SK-MEL-5 (cell line): ENCODE results near the gene PAAF1. TPM values are rescaled to one million over a fixed set of nuclear protein-coding genes. Genes with fewer than 3 reads are reported as not detected.
A peak's percentile ranks its signal among the peaks of the same experiment; 100 is the strongest.
"Not testable (repeated sequence)": the region's sequence is repeated elsewhere in the genome, so short reads cannot be mapped to it uniquely, and the experiment has no call there.

ENCODE experiments used
- DNase-seq: peaks from one replicate; pipeline ENCODE4 v3.0.0-alpha.2; 2016; ENCODE audit warnings: low read depth, low spot score
- in situ Hi-C: cut with HindIII; loops from 2 replicates; pipeline ENCODE4 v1.10.0; 2016; ENCODE audit warnings: low sequenced_read_pairs, high pct_unique_total_duplicates, low pct_unique_long_range_greater_than_20kb
- total RNA-seq: library from RNA; depleted of rRNA; stranded (reverse); fragments of >200 nt; shearing (Covaris generic); gene quantifications from 2 replicates; pipeline ENCODE4 v1.2.3, GENCODE V29; 2014

Gene PAAF1
- total RNA-seq, 1 experiment from 2014 or later, result 17.7 TPM

DNA sequence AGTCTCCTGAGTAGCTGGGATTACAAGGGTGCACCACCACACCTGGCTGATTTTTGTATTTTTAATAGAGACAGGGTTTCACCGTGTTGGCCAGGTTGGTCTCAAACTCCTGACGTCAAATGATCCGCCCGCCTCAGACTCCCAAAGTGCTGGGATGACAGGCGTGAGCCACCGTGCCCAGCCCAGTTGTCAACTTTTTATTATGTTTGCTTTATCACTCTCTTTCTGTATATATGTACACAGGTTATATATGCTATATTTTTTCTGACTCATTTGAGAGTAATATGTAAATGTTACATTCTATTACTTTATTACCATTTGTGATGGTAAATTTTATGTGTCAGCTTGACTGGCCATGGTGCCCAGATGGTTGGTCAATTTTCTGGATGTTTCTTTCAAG lies 55.2 kb downstream of the PAAF1 start:
- no peak for DNase-seq
- in situ Hi-C loops, result no loop called here

DNA sequence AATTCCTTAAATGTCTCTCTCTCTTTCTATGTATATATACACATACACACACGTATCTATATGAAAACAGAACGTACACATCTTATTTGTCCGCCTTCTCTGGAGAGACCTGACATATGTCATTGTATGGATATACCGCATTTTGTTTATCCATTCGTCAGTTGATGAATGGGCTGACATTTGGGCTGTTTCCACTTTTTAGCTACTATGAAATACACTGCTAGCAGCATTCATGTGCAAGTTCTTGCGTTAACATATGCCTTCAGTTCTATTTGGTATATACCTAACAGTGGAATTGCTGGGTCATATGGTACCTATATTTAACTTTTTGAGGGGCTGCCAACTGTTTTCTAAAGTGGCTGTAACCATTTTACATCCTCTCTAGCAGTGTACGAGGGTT lies 56.0 kb downstream of the PAAF1 start:
- in situ Hi-C loops, result no loop called here

GRCh38 chr11:73936047-73936446 lies 59.2 kb downstream of the PAAF1 start:
- DNase-seq, in situ Hi-C loops: not testable (repeated sequence)

More for the DNA sequence above, 56.0 kb downstream of the PAAF1 start:
- DNase-seq, result no peak

DNA sequence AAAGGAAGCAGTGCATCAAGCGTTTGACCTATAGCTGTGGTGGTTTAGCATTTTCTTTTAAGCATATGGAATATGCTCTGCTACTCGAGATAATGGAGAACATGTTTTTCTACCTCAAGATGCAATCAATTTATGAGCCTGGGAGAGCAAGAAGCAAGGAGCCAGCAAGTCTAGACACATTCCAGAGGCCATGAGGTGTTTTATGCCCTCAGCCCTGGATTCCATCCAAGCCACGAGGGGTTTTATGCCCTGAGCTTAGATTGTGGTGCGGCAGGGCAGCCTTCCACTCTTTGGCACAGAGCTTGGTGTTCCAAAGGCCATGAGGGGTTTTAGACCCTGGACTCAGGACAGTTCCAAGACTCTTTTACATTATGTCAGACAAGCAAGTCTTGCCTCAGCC lies 62.3 kb downstream of the PAAF1 start:
- no peak for DNase-seq
- in situ Hi-C loops, result no loop called here

GRCh38 chr11:73940801-73941570 lies 64.2 kb downstream of the PAAF1 start:
- in situ Hi-C loops, result no loop called here
- no peak for DNase-seq

DNA sequence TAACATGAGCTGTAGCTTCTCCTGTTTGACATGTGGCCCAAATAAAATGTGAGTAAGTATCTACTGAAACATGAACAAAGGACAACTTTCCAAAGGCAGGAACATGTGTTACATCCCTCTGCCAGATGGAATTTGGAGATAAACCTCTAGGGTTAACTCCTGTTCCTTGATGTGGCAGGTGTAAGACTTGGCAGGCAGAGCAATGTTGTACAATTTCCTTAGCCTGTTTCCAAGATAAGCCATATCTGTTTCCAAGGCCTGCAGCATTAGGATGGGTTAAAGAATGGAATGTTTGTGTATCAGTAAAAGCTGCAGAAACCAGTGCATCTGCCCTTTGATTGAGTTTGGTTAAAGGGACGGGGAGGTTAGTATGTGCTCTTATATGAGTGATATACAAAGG lies 65.2 kb downstream of the PAAF1 start:
- in situ Hi-C loops, result no loop called here
- no peak for DNase-seq

DNA sequence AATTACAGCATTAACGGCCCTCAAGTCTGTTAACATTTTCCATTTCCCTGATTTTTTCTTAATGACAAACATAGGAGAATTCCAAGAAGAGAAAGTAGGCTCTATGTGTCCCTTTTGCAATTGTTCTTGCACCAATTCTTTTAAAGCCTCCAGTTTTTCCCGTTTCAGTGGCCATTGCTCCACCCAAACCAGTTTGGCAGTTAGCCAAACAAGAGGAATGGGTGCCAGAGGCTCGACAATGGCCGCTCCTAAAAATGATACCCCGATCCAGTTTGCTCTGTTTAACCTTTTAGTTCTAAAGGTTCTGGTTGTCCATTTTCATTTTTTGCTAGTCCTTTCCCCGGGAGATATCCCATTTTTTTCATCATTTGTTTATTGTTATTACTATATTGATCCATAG lies 67.3 kb downstream of the PAAF1 start:
- in situ Hi-C loops, result no loop called here
- no peak for DNase-seq

DNA sequence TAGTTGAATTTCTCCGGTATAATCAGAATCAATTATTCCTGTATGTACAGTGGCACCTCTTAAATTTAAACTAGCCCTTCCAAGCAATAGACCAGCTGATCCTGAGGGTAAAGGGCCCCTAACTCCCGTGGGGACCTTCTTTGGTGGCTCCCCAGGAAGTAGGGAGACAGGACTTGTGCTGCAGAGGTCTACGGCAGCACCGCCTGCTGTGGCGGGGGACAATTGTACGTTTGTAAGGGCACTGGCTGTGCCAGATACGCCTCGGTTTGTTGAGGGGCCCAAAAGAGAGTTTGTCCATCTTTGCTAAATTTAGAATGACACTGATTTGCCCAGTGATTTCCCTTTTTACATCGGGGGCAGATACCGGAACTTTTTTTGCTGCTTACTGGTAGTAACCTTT lies 68.1 kb downstream of the PAAF1 start:
- in situ Hi-C loops, result no loop called here
- no peak for DNase-seq

DNA sequence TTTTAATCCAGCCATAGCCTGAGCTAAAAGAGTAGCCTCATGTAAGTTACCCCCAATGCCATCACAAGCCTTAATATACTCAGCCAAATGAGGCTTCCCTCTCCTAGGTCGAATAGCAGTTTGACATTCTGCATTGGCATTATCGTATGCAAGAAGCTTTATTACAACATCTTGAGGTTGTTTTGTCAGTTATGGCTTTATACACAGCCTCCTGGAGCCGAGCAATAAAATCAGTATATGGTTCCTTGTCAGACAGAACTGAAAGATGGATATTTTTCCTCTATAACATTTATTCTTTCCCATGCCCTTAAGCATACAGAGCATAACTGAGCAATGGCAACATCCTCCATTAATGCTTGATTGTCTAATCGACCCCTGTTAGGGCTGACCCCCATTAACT lies 68.6 kb downstream of the PAAF1 start:
- DNase-seq, result no peak
- in situ Hi-C loops, result no loop called here

DNA sequence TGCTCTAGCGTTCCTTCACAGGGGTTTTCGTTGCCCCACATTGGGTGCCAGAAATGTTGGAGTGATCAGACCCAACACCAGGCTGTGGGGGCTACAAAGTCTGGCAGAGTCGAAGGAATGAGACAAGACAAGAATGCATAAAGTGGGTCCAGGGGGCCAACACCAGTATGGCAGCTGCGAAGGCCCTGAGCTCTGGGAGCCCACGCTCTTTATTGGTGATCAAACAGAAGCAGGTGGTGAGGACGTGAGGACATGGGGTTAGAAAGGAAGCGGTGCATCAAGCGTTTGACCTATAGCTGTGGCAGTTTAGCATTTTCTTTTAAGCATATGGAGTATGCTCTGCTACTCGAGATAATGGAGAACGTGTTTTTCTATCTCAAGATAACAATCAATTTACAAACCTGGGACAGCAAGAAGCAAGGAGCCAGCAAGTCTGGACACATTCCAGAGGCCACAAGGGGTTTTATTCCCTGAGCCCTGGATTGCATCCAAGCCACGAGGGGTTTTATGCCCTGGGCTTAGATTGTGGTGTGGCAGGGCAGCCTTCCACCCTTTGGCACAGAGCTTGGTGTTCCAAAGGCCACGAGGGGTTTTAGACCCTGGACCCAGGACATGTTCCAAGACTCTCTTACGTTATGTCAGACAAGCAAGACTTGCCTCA lies 70.1 kb downstream of the PAAF1 start:
- in situ Hi-C loops, result no loop called here
- no peak for DNase-seq

DNA sequence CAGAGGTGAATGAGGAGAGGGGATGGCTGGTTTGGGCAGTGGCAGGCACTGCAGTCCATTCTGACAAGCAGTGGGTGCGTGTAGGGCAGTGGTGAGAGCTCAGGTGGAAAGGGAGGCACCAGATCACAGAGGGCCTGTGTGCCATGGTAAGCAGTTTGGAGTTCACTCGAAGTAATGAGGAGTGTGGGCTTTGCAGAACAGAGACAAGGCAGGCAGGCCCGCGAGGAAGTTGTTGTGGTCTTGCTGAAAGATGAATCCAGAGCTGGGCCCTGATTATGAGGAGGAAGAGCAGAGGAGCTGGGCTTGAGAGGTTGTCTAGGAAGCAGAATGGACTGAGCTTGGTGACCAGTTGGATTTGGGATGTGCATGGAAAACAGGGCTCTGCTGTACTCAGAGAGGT lies 72.4 kb downstream of the PAAF1 start:
- in situ Hi-C loops, result no loop called here
- DNase-seq, result no peak

DNA sequence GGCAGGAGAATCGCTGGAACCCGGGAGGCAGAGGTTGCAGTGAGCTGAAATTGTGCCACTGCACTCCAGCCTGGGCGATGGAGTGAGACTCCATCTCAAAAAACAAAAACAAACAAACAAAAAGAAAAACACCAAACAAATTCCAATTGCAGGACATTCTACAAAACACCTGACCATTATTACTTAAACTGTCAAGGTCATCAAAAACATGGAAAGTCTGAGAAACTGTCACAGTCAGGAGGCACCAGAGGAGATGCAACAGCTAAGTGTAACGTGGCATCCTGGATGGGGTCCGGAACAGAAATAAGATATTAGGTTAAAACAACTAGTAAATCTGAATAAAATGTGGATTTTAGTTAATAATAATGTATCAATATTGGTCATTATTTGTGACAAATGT lies 73.1 kb downstream of the PAAF1 start:
- DNase-seq, result no peak
- in situ Hi-C loops, result no loop called here

- DNase-seq, result peak; percentile 87
- in situ Hi-C loops, result no loop called here
These were observed 74.3 kb downstream of the PAAF1 start, which contains the start of gene DNAJB13 for GRCh38 chr11:73950869-73951710. Gene DNAJB13, plus strand, starts transcription at chr11:73951026. Its CDS starts 44 bp downstream, at chr11:73951070.

GRCh38 chr11:73951797-73952196 lies 75.0 kb downstream of the PAAF1 start:
- DNase-seq, result no peak
- in situ Hi-C loops, result no loop called here

DNA sequence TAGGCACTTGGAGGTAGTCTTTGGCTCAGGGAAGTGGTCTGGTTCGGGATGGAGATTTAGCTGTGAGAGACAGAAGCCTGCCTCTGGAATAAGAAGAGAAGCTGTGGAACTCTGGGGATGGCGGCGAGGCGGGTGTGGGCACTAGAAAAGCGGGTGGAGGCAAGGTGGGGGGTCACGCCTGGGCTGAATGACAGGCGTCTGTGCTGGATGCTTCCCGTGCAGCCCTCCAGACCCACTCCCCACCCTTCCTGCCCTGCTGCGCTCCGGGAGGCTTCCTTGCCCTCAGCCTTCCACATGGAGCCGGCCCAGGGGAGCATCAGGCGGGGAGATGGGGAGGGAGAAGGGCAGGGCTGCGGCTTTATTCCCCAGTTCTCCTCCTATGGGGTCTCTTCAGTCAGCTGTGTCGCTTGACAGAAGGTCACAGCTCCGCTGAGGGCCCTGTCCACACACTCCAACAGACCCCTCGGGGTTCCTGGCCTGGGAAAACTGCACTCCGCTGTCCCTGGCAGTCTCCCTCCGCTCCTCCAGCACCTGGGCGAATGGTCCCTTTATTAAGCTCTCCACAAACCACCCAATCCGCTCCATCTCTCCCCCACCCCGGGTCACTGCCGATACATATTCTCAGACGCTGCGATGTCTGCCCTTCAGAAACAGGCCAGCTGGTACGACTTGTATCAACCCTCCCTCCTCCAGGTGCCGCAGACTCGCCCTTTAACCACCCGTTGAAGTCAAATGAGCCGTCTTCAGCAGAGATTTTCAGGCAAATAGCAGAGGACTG lies 80.3 kb downstream of the PAAF1 start:
- no peak for DNase-seq
- in situ Hi-C loops, result no loop called here

DNA sequence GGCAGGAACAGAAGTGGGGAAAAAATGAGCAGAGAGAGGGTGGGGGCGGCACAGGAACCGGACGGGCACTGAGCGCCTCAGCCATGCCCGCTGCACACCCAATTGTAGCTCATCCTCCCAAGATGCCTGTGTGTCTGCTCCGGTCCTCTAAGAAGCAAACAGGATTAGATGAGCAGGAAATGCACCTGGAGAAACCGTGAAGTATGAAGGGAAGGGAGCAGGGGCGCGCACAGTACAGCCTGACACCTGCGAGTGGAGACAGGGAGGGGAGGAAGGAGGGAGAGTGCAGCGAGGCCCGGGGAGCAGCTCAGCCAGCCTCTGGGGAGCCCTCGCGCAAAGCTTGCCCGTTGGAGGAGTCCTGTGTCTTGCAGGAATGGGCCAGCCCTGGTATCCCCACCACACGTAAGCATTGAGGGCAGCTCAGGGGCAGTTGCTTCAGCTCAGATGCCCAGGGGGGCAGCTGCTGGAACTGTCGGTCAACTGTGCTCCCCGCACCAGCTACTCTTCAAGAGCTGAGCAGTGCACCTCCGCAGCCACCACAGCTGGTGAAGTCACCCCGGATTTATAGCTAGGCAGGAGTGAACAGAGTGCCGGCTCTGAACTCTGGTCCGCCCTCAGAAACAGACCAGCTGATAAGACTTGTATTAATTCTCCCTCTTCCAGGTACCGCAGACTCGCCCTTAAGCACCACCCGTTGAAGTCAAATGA lies 81.0 kb downstream of the PAAF1 start:
- in situ Hi-C loops, result no loop called here
- DNase-seq, result no peak

DNA sequence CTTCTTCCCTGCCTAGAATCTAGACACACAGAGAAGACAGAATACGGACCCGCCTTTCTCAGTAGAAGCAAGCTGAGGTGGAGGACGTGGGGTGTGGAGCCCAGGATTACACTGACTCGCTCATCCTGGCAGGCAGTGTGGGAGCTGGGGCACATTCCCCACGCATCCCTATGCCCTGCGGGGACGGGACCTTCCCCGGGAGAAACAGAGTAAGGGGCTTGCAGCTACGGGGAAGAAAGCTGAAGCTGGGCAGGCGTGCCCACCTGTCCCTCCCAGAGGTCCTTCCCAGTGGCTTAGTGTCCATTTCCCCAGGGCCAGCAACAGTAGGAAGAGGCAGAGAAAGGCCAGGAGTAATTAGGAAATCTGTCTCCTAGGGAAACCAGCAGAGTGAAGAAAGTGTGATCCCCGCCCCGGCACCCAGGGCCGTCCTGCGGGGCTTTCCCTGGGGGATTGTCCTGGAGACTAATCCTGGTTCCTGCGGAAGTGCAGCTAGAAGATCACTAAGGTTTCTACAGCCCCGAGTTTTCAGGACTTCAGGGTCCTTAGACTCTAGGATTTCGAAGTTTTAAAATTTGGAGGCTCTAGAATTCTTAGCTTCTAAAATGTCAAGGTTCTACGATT lies 81.8 kb downstream of the PAAF1 start:
- in situ Hi-C loops, result no loop called here
- no peak for DNase-seq
